ENCODE measurements around the gene TBC1D1. TPM values are rescaled to one million over a fixed set of nuclear protein-coding genes. Genes with fewer than 3 reads are reported as not detected.

TBC1D1 gene
- total RNA-seq, 1 donor from 2014 or later, result 78.9 TPM

- Mint-ChIP-seq H3K4me1 (peaks cover 34% of the 10 kb centered on the region), H3K27me3 (ENCODE audit: low read depth) (no peaks in the 10 kb centered on the region), H3K9me3 (peaks cover 5% of the 10 kb centered on the region), H3K4me3 (no peak overlapping the region), H3K36me3 (no peaks in the 10 kb centered on the region), H3K27ac (no peak overlapping the region)
- no peak for TF ChIP-seq CTCF (IDR thresholded peaks at IDR 0.05; ENCODE audit: unreplicated experiment)
- no peak for DNase-seq (ENCODE audit: low spot score in 2 of 2, unreplicated experiment in 2 of 2)
Measured at GRCh38 chr4:38177035-38177546, 286.2 kb downstream of the TBC1D1 start.

GRCh38 chr4:38177641-38178391 lies 286.9 kb downstream of the TBC1D1 start:
- no peak for DNase-seq (ENCODE audit: low spot score in 2 of 2, unreplicated experiment in 2 of 2)
- Mint-ChIP-seq H3K27ac (no peak overlapping the region), H3K36me3 (no peaks in the 10 kb centered on the region), H3K9me3 (peaks cover 5% of the 10 kb centered on the region), H3K27me3 (ENCODE audit: low read depth) (no peaks in the 10 kb centered on the region), H3K4me1 (peaks cover 34% of the 10 kb centered on the region), H3K4me3 (no peak overlapping the region)
- TF ChIP-seq CTCF (IDR thresholded peaks at IDR 0.05; ENCODE audit: unreplicated experiment), result no peak

- no peak for DNase-seq (ENCODE audit: low spot score in 2 of 2, unreplicated experiment in 2 of 2)
- H3K4me1 Mint-ChIP-seq, result peaks cover 34% of the 10 kb centered on the region
- no peak overlapping the region for H3K27ac Mint-ChIP-seq
- H3K9me3 Mint-ChIP-seq, result peaks cover 11% of the 10 kb centered on the region
- no peak for TF ChIP-seq CTCF (IDR thresholded peaks at IDR 0.05; ENCODE audit: unreplicated experiment)
- H3K36me3 Mint-ChIP-seq, result no peaks in the 10 kb centered on the region
- no peak overlapping the region for H3K4me3 Mint-ChIP-seq
- no peaks in the 10 kb centered on the region for H3K27me3 Mint-ChIP-seq (ENCODE audit: low read depth)
Measured at GRCh38 chr4:38178392-38178995, 287.6 kb downstream of the TBC1D1 start.

GRCh38 chr4:38179690-38180377 lies 288.9 kb downstream of the TBC1D1 start:
- Mint-ChIP-seq H3K27ac (peak overlapping the region; percentile 66), H3K36me3 (no peaks in the 10 kb centered on the region), H3K27me3 (ENCODE audit: low read depth) (no peaks in the 10 kb centered on the region), H3K4me3 (no peak overlapping the region), H3K4me1 (peaks cover 28% of the 10 kb centered on the region), H3K9me3 (peaks cover 11% of the 10 kb centered on the region)
- peak; percentile 97 for TF ChIP-seq CTCF (IDR thresholded peaks at IDR 0.05; ENCODE audit: unreplicated experiment)
- DNase-seq (ENCODE audit: low spot score in 2 of 2, unreplicated experiment in 2 of 2), result peak; percentile 53 to 83

DNA sequence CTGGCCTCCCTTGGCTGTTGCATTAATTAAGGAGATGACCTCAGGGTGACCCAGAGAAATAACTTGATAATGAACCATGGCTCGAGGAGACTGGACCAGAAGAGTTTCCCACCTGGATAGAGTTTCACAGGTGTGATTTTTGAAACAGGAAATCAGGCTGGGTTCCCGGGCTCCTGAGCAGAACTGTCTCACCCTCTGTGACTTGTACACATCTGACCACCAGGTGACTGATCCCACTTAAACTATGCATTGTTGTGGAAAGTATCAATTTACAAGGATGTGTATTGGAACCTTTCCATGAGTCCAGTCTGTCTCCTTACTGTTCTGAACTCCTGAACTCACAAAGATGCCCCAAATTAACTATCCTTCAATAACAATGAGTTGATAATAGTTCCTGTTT lies 289.6 kb downstream of the TBC1D1 start:
- no peak for TF ChIP-seq CTCF (IDR thresholded peaks at IDR 0.05; ENCODE audit: unreplicated experiment)
- Mint-ChIP-seq H3K9me3 (peaks cover 11% of the 10 kb centered on the region), H3K4me3 (no peak overlapping the region), H3K27ac (no peak overlapping the region), H3K27me3 (ENCODE audit: low read depth) (no peaks in the 10 kb centered on the region), H3K36me3 (no peaks in the 10 kb centered on the region), H3K4me1 (peaks cover 22% of the 10 kb centered on the region)
- no peak for DNase-seq (ENCODE audit: low spot score in 2 of 2, unreplicated experiment in 2 of 2)

Measured in mesothelial cell of epicardium (in vitro differentiated cells).